PFSK-1 (cell line): ENCODE data around the gene M6PR.

Source experiments
- FOXP2 ChIP-seq: optimal IDR thresholded peaks from 2 replicates; pipeline ENCODE3; 2011; ENCODE audit warnings: borderline replicate concordance, control low read depth, inconsistent platforms; ENCODE audit not compliant: insufficient read depth; ENCODE audit errors: extremely low read length, extremely low read depth
- POLR2AphosphoS5 ChIP-seq: IDR thresholded peaks from 2 replicates; pipeline ENCODE4 v1.6.1; 2012; ENCODE audit warnings: low read depth, mild to moderate bottlenecking, control low read depth, low read length, moderate library complexity
- REST ChIP-seq, 2 experiments: IDR thresholded peaks; 2 replicates each; pipeline versions ENCODE4 v1.6.1 to v1.8.0; 2011 to 2012; ENCODE audit warnings: low read depth in 2 of 2, low read length in 2 of 2, control low read depth in 1 of 2, inconsistent platforms in 1 of 2, mild to moderate bottlenecking in 1 of 2, moderate library complexity in 1 of 2; ENCODE audit not compliant: insufficient read depth in 1 of 2
- SIN3A ChIP-seq: IDR thresholded peaks from 2 replicates; pipeline ENCODE4 v1.6.1; 2012; ENCODE audit warnings: mild to moderate bottlenecking, low read length, moderate library complexity, borderline replicate concordance; ENCODE audit not compliant: insufficient read depth
- TAF1 ChIP-seq: IDR thresholded peaks from 2 replicates; pipeline ENCODE4 v1.6.1; 2012; ENCODE audit warnings: low read length, control low read depth, borderline replicate concordance; ENCODE audit not compliant: insufficient read depth

The M6PR gene

GRCh38 chr12:8899830-8900229, 49.6 kb downstream of the M6PR start:
- TF ChIP-seq FOXP2 (no peak), POLR2AphosphoS5 (no peak), TAF1 (no peak)

GRCh38 chr12:8897081-8897480, 52.4 kb downstream of the M6PR start:
- TF ChIP-seq POLR2AphosphoS5 = no peak
- TF ChIP-seq REST (IDR thresholded peaks at IDR 0.05; ENCODE audit: insufficient read depth in 1 of 2, low read depth in 2 of 2, low read length in 2 of 2) = no peak
- TF ChIP-seq TAF1 = no peak
- no peak for TF ChIP-seq SIN3A
- TF ChIP-seq FOXP2 = no peak

- TF ChIP-seq SIN3A = no peak
- TF ChIP-seq POLR2AphosphoS5 = no peak
- TF ChIP-seq REST (IDR thresholded peaks at IDR 0.05; ENCODE audit: insufficient read depth in 1 of 2, low read depth in 2 of 2, low read length in 2 of 2) = no peak
- TF ChIP-seq FOXP2 = no peak
- no peak for TF ChIP-seq TAF1
These were observed 54.5 kb downstream of the M6PR start for GRCh38 chr12:8894986-8895385.

- TF ChIP-seq REST (IDR thresholded peaks at IDR 0.05; ENCODE audit: insufficient read depth in 1 of 2, low read depth in 2 of 2, low read length in 2 of 2) = no peak
- TF ChIP-seq POLR2AphosphoS5 = no peak
- TF ChIP-seq SIN3A = no peak
- no peak for TF ChIP-seq FOXP2
- TF ChIP-seq TAF1 = no peak
These were observed 55.1 kb downstream of the M6PR start for GRCh38 chr12:8894378-8894777.

GRCh38 chr12:8891976-8892375, 57.5 kb downstream of the M6PR start:
- TF ChIP-seq TAF1 = no peak
- TF ChIP-seq REST (IDR thresholded peaks at IDR 0.05; ENCODE audit: insufficient read depth in 1 of 2, low read depth in 2 of 2, low read length in 2 of 2) = no peak
